Endodermal cell (in vitro differentiated cells): Measurements from ENCODE around the gene BAIAP2L2. TPM values are rescaled to one million over a fixed set of nuclear protein-coding genes. Genes with fewer than 3 reads are reported as not detected.
A peak's percentile ranks its signal among the peaks of the same experiment; 100 is the strongest.

Experiments
- DNase-seq: peaks from one replicate; pipeline ENCODE4 v3.0.0-alpha.2; 2017
- H3K27ac ChIP-seq: 2 replicates; pipeline ENCODE4 v1.5.1; 2013; ENCODE audit warnings: mild to moderate bottlenecking, low read depth, low read length, moderate library complexity
- H3K27me3 ChIP-seq: 2 replicates; pipeline ENCODE4 v1.6.1; 2013; ENCODE audit warnings: mild to moderate bottlenecking, low read length, moderate library complexity; ENCODE audit not compliant: insufficient read depth, control insufficient read depth, poor library complexity, severe bottlenecking
- H3K36me3 ChIP-seq: 2 replicates; pipeline ENCODE4 v1.7.0; 2013; ENCODE audit warnings: mild to moderate bottlenecking, low read length, moderate library complexity; ENCODE audit not compliant: control insufficient read depth, insufficient read depth
- H3K4me1 ChIP-seq: one replicate; pipeline ENCODE4 v1.7.0; 2013; ENCODE audit warnings: low read length; ENCODE audit not compliant: control insufficient read depth, insufficient read depth
- H3K4me3 ChIP-seq: 2 replicates; pipeline ENCODE4 v1.5.1; 2013; ENCODE audit warnings: mild to moderate bottlenecking, low read length, moderate library complexity
- H3K9ac ChIP-seq: 2 replicates; pipeline ENCODE4 v1.6.1; 2013; ENCODE audit warnings: mild to moderate bottlenecking, low read length, moderate library complexity; ENCODE audit not compliant: poor library complexity, severe bottlenecking; ENCODE audit errors: extremely low read depth
- H3K9me3 ChIP-seq: 2 replicates; pipeline ENCODE4 v1.6.1; 2013; ENCODE audit warnings: mild to moderate bottlenecking, low read length, moderate library complexity; ENCODE audit not compliant: control insufficient read depth
- H3K27ac Mint-ChIP-seq: 2 replicates; pipeline ENCODE4 v1.8.0; 2020; ENCODE audit warnings: mixed read lengths
- H3K27me3 Mint-ChIP-seq: 2 replicates; pipeline ENCODE4 v1.8.0; 2021; ENCODE audit warnings: mild to moderate bottlenecking, mixed read lengths; ENCODE audit not compliant: insufficient read depth
- H3K36me3 Mint-ChIP-seq: 2 replicates; pipeline ENCODE4 v1.8.0; 2020; ENCODE audit warnings: low read depth, mixed read lengths
- H3K4me1 Mint-ChIP-seq: 2 replicates; pipeline ENCODE4 v1.8.0; 2020; ENCODE audit warnings: mixed read lengths
- H3K4me3 Mint-ChIP-seq: 2 replicates; pipeline ENCODE4 v1.8.0; 2020; ENCODE audit warnings: mild to moderate bottlenecking, moderate library complexity, mixed read lengths
- H3K9me3 Mint-ChIP-seq: 2 replicates; pipeline ENCODE4 v1.8.0; 2020; ENCODE audit warnings: mild to moderate bottlenecking, mixed read lengths
- WGBS, 2 experiments: methylation state at CpG; one replicate each; pipeline versions ENCODE4 v1.1.5 to v1.1.7; 2013; ENCODE audit warnings: missing lambda C conversion rate in 2 of 2, mixed read lengths in 1 of 2; ENCODE audit not compliant: insufficient coverage in 1 of 2, insufficient read length in 1 of 2; 5-methylcytosine and 5-hydroxymethylcytosine counted together
- total RNA-seq, 2 donors: library from RNA; stranded (reverse); fragmentation: NEBNext Ultra II Directional in 1 of 2; extraction: Animal tissue kit (Norgen Biotek cat#: 25700) in 1 of 2; gene quantifications; 2 replicates in 1 of 2; 3 replicates in 1 of 2; pipeline ENCODE4 v1.2.1, GENCODE V29; 2021
- TF ChIP-seq, protein P1 (sequence below): fragments of 200-600 bp; sonication (generic); conservative IDR thresholded peaks from 2 replicates; pipeline ENCODE4 v1.5.0; 2021; ENCODE audit warnings: antibody characterized with exemption, mild to moderate bottlenecking

BAIAP2L2 gene
- total RNA-seq, 2 donors from 2014 or later, result 1.4 to 3.7 TPM

DNA sequence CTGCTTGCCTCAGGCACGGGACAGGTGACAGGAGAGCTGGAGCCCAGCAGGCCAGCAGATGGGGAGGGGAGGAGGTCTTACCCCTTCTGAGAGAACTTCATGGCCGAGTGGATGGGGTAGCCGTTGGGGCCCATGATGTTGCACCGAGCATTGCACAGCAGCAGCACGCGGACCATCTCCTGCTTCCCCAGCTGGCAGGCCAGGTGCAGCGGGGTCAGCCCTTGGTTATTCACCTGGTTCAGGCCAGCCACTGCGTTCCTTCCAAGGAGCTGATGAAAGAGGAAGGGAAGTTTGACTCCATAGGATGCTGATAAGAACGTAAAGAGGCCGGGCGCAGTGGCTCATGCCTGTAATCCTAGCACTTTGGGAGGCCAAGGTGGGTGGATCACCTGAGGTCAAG lies 29.4 kb upstream of the BAIAP2L2 start:
- H3K9me3 ChIP-seq, result no peaks in the 10 kb centered on the region
- no peak overlapping the region for H3K27ac Mint-ChIP-seq
- no peak overlapping the region for H3K4me3 ChIP-seq
- H3K4me1 Mint-ChIP-seq, result no peaks in the 10 kb centered on the region
- no peak overlapping the region for H3K9ac ChIP-seq
- DNase-seq, result no peak
- no peak overlapping the region for H3K27ac ChIP-seq
- H3K4me1 ChIP-seq, result no peaks in the 10 kb centered on the region
- H3K36me3 Mint-ChIP-seq, result peaks cover 56% of the 10 kb centered on the region
- H3K9me3 Mint-ChIP-seq, result no peaks in the 10 kb centered on the region
- H3K27me3 ChIP-seq, result no peaks in the 10 kb centered on the region
- WGBS, 2 experiments, result 94 to 96% methylated on average over 11 of the region's 11 CpGs
- peaks cover 4% of the 10 kb centered on the region for H3K36me3 ChIP-seq
- H3K4me3 Mint-ChIP-seq, result no peak overlapping the region
- no peaks in the 10 kb centered on the region for H3K27me3 Mint-ChIP-seq
- TF ChIP-seq, protein P1, sequence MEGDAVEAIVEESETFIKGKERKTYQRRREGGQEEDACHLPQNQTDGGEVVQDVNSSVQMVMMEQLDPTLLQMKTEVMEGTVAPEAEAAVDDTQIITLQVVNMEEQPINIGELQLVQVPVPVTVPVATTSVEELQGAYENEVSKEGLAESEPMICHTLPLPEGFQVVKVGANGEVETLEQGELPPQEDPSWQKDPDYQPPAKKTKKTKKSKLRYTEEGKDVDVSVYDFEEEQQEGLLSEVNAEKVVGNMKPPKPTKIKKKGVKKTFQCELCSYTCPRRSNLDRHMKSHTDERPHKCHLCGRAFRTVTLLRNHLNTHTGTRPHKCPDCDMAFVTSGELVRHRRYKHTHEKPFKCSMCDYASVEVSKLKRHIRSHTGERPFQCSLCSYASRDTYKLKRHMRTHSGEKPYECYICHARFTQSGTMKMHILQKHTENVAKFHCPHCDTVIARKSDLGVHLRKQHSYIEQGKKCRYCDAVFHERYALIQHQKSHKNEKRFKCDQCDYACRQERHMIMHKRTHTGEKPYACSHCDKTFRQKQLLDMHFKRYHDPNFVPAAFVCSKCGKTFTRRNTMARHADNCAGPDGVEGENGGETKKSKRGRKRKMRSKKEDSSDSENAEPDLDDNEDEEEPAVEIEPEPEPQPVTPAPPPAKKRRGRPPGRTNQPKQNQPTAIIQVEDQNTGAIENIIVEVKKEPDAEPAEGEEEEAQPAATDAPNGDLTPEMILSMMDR, result no peak

DNA sequence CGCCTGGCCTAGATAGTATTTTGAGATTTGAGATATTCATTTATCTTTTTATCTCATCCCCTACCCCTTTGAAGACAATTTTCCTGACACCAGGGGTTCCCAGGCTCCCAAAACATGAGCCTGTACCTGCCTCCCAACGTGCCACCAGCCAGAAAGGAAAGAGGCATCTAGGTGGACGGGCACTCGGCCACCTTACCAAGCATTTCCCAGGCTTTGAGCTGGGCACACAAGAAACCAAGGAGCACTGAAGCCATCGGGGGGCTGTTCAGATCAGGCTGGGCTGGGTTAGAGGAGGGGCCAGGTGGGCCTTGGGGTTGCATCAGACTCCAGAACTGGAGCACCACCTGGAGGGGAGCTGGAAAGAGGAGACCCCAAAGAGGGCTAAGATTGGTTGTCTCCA lies 28.5 kb upstream of the BAIAP2L2 start:
- peaks cover 4% of the 10 kb centered on the region for H3K36me3 ChIP-seq
- H3K4me1 ChIP-seq, result no peaks in the 10 kb centered on the region
- H3K27ac ChIP-seq, result no peak overlapping the region
- Mint-ChIP-seq H3K4me1 (no peaks in the 10 kb centered on the region), H3K9me3 (no peaks in the 10 kb centered on the region), H3K27me3 (no peaks in the 10 kb centered on the region), H3K27ac (no peak overlapping the region), H3K4me3 (no peak overlapping the region), H3K36me3 (peaks cover 58% of the 10 kb centered on the region)
- no peak for DNase-seq
- H3K9ac ChIP-seq, result no peak overlapping the region
- H3K4me3 ChIP-seq, result no peak overlapping the region
- WGBS, 2 experiments, result 93 to 100% methylated on average over 3 to 4 of the region's 5 CpGs
- no peaks in the 10 kb centered on the region for H3K9me3 ChIP-seq
- TF ChIP-seq, protein P1, result no peak
- H3K27me3 ChIP-seq, result no peaks in the 10 kb centered on the region

GRCh38 chr22:38137876-38138687 lies 27.6 kb upstream of the BAIAP2L2 start:
- no peak for DNase-seq
- H3K4me3 ChIP-seq, result no peak overlapping the region
- H3K27me3 ChIP-seq, result no peaks in the 10 kb centered on the region
- H3K9me3 Mint-ChIP-seq, result no peaks in the 10 kb centered on the region
- no peaks in the 10 kb centered on the region for H3K9me3 ChIP-seq
- no peaks in the 10 kb centered on the region for H3K4me1 Mint-ChIP-seq
- TF ChIP-seq, protein P1, result no peak
- no peak overlapping the region for H3K27ac ChIP-seq
- H3K36me3 ChIP-seq, result peaks cover 4% of the 10 kb centered on the region
- no peaks in the 10 kb centered on the region for H3K27me3 Mint-ChIP-seq
- no peaks in the 10 kb centered on the region for H3K4me1 ChIP-seq
- peak overlapping the region; percentile 61 for H3K27ac Mint-ChIP-seq
- H3K36me3 Mint-ChIP-seq, result peaks cover 54% of the 10 kb centered on the region
- H3K4me3 Mint-ChIP-seq, result no peak overlapping the region
- no peak overlapping the region for H3K9ac ChIP-seq
- 96 to 99% methylated on average over 8 to 9 of the region's 9 CpGs for WGBS, 2 experiments
